ENCODE results near the gene LCE1F.

The LCE1F gene

GRCh38 chr1:152758636-152759035 is 16.3 kb upstream of the LCE1F start:
- H3K4me1 Mint-ChIP-seq = no peaks in the 10 kb centered on the region
- no peak overlapping the region for H3K4me3 Mint-ChIP-seq
- H3K9me3 Mint-ChIP-seq = no peaks in the 10 kb centered on the region
- DNase-seq (no peak), ATAC-seq (no peak)
- H3K27me3 Mint-ChIP-seq = peaks cover 12% of the 10 kb centered on the region
- H3K36me3 Mint-ChIP-seq (ENCODE audit: low read depth) = no peaks in the 10 kb centered on the region
- no peak overlapping the region for H3K27ac Mint-ChIP-seq

- DNase-seq (no peak), ATAC-seq (no peak)
- no peak overlapping the region for H3K4me3 Mint-ChIP-seq
- no peaks in the 10 kb centered on the region for H3K4me1 Mint-ChIP-seq
- no peaks in the 10 kb centered on the region for H3K9me3 Mint-ChIP-seq
- no peak overlapping the region for H3K27ac Mint-ChIP-seq
- no peaks in the 10 kb centered on the region for H3K36me3 Mint-ChIP-seq (ENCODE audit: low read depth)
- H3K27me3 Mint-ChIP-seq = peaks cover 12% of the 10 kb centered on the region
Measured at GRCh38 chr1:152759453-152760173, 15.3 kb upstream of the LCE1F start.

- ATAC-seq = no peak
- Mint-ChIP-seq H3K27ac (no peak overlapping the region), H3K4me3 (no peak overlapping the region), H3K27me3 (peaks cover 14% of the 10 kb centered on the region), H3K36me3 (ENCODE audit: low read depth) (no peaks in the 10 kb centered on the region), H3K9me3 (no peaks in the 10 kb centered on the region), H3K4me1 (no peaks in the 10 kb centered on the region)
- no peak for DNase-seq
Measured at GRCh38 chr1:152760551-152761190, 14.3 kb upstream of the LCE1F start.

- DNase-seq = no peak
- ATAC-seq = no peak
- peaks cover 7% of the 10 kb centered on the region for H3K27me3 Mint-ChIP-seq
- H3K27ac Mint-ChIP-seq = no peak overlapping the region
- H3K4me1 Mint-ChIP-seq = no peaks in the 10 kb centered on the region
- H3K9me3 Mint-ChIP-seq = no peaks in the 10 kb centered on the region
- no peak overlapping the region for H3K4me3 Mint-ChIP-seq
- H3K36me3 Mint-ChIP-seq (ENCODE audit: low read depth) = no peaks in the 10 kb centered on the region
Measured at GRCh38 chr1:152761609-152762213, 13.2 kb upstream of the LCE1F start.

- ATAC-seq (no peak), DNase-seq (no peak)
- no peaks in the 10 kb centered on the region for H3K4me1 Mint-ChIP-seq
- H3K9me3 Mint-ChIP-seq = peaks cover 4% of the 10 kb centered on the region
- peaks cover 10% of the 10 kb centered on the region for H3K27me3 Mint-ChIP-seq
- no peaks in the 10 kb centered on the region for H3K36me3 Mint-ChIP-seq (ENCODE audit: low read depth)
- no peak overlapping the region for H3K4me3 Mint-ChIP-seq
- H3K27ac Mint-ChIP-seq = no peak overlapping the region
Measured at GRCh38 chr1:152768847-152769533, 6.0 kb upstream of the LCE1F start.

- DNase-seq (no peak), ATAC-seq (no peak)
- no peaks in the 10 kb centered on the region for H3K4me1 Mint-ChIP-seq
- H3K27ac Mint-ChIP-seq = no peak overlapping the region
- H3K27me3 Mint-ChIP-seq = peaks cover 12% of the 10 kb centered on the region
- H3K9me3 Mint-ChIP-seq = peaks cover 9% of the 10 kb centered on the region
- no peak overlapping the region for H3K4me3 Mint-ChIP-seq
- H3K36me3 Mint-ChIP-seq (ENCODE audit: low read depth) = no peaks in the 10 kb centered on the region
Measured at GRCh38 chr1:152770411-152770810, 4.5 kb upstream of the LCE1F start.

GRCh38 chr1:152776361-152776760 is 1.4 kb downstream of the LCE1F start:
- ATAC-seq = no peak
- no peak overlapping the region for H3K4me3 Mint-ChIP-seq

GRCh38 chr1:152777510-152778137 is 2.7 kb downstream of the LCE1F start:
- H3K4me1 Mint-ChIP-seq = no peaks in the 10 kb centered on the region
- peaks cover 6% of the 10 kb centered on the region for H3K9me3 Mint-ChIP-seq
- ATAC-seq = no peak
- peaks cover 14% of the 10 kb centered on the region for H3K27me3 Mint-ChIP-seq
- no peak overlapping the region for H3K4me3 Mint-ChIP-seq
- DNase-seq = no peak
- no peaks in the 10 kb centered on the region for H3K36me3 Mint-ChIP-seq (ENCODE audit: low read depth)
- no peak overlapping the region for H3K27ac Mint-ChIP-seq

More at GRCh38 chr1:152776361-152776760, 1.4 kb downstream of the LCE1F start:
- Mint-ChIP-seq H3K9me3 (peaks cover 9% of the 10 kb centered on the region), H3K36me3 (ENCODE audit: low read depth) (no peaks in the 10 kb centered on the region), H3K27ac (no peak overlapping the region), H3K4me1 (no peaks in the 10 kb centered on the region), H3K27me3 (peaks cover 15% of the 10 kb centered on the region)
- no peak for DNase-seq

- Mint-ChIP-seq H3K4me3 (no peak overlapping the region), H3K27ac (no peak overlapping the region), H3K9me3 (no peaks in the 10 kb centered on the region), H3K27me3 (peaks cover 29% of the 10 kb centered on the region), H3K36me3 (ENCODE audit: low read depth) (no peaks in the 10 kb centered on the region), H3K4me1 (no peaks in the 10 kb centered on the region)
- no peak for ATAC-seq
- DNase-seq = no peak
Measured at GRCh38 chr1:152783095-152783494, 8.2 kb downstream of the LCE1F start.

- no peaks in the 10 kb centered on the region for H3K9me3 Mint-ChIP-seq
- no peaks in the 10 kb centered on the region for H3K4me1 Mint-ChIP-seq
- H3K36me3 Mint-ChIP-seq (ENCODE audit: low read depth) = no peaks in the 10 kb centered on the region
- DNase-seq (no peak), ATAC-seq (no peak)
- H3K27ac Mint-ChIP-seq = no peak within 1 kb of the TSS
- no peak within 1 kb of the TSS for H3K4me3 Mint-ChIP-seq
- H3K27me3 Mint-ChIP-seq = peaks cover 27% of the 10 kb centered on the region
Measured at GRCh38 chr1:152786077-152786476, 11.1 kb downstream of the LCE1F start, which contains the start of gene LCE1E. LCE1E (plus strand) TSS chr1:152786257; CDS start chr1:152787300, 1,043 bp downstream.

- H3K27me3 Mint-ChIP-seq = peaks cover 18% of the 10 kb centered on the region
Measured at GRCh38 chr1:152795686-152796085, 20.7 kb downstream of the LCE1F start.

GRCh38 chr1:152796421-152796820 is 21.5 kb downstream of the LCE1F start, which contains the start of gene LCE1D:
LCE1D (plus strand) TSS chr1:152796721; CDS start chr1:152797795, 1,074 bp downstream.
- no peak within 1 kb of the TSS for H3K27ac Mint-ChIP-seq
- no peaks in the 10 kb centered on the region for H3K4me1 Mint-ChIP-seq
- H3K27me3 Mint-ChIP-seq = peaks cover 18% of the 10 kb centered on the region
- ATAC-seq (no peak), DNase-seq (no peak)
- H3K4me3 Mint-ChIP-seq = no peak within 1 kb of the TSS
- H3K36me3 Mint-ChIP-seq (ENCODE audit: low read depth) = no peaks in the 10 kb centered on the region
- H3K9me3 Mint-ChIP-seq = no peaks in the 10 kb centered on the region

More at GRCh38 chr1:152795686-152796085, 20.7 kb downstream of the LCE1F start:
- DNase-seq (no peak), ATAC-seq (no peak)
- Mint-ChIP-seq H3K4me3 (no peak overlapping the region), H3K36me3 (ENCODE audit: low read depth) (no peaks in the 10 kb centered on the region), H3K9me3 (no peaks in the 10 kb centered on the region), H3K27ac (no peak overlapping the region), H3K4me1 (no peaks in the 10 kb centered on the region)

GRCh38 chr1:152801333-152801732 is 26.4 kb downstream of the LCE1F start:
- H3K36me3 Mint-ChIP-seq (ENCODE audit: low read depth) = no peaks in the 10 kb centered on the region
- no peak overlapping the region for H3K27ac Mint-ChIP-seq
- no peak for ATAC-seq
- H3K27me3 Mint-ChIP-seq = peaks cover 18% of the 10 kb centered on the region
- H3K4me3 Mint-ChIP-seq = no peak overlapping the region
- DNase-seq = no peak
- H3K9me3 Mint-ChIP-seq = no peaks in the 10 kb centered on the region
- no peaks in the 10 kb centered on the region for H3K4me1 Mint-ChIP-seq

- ATAC-seq = no peak
- no peaks in the 10 kb centered on the region for H3K36me3 Mint-ChIP-seq (ENCODE audit: low read depth)
- H3K27me3 Mint-ChIP-seq = peaks cover 10% of the 10 kb centered on the region
- H3K4me1 Mint-ChIP-seq = no peaks in the 10 kb centered on the region
- H3K9me3 Mint-ChIP-seq = no peaks in the 10 kb centered on the region
- DNase-seq = no peak
- no peak within 1 kb of the TSS for H3K27ac Mint-ChIP-seq
- H3K4me3 Mint-ChIP-seq = no peak within 1 kb of the TSS
Measured at GRCh38 chr1:152806576-152806975, 31.6 kb downstream of the LCE1F start, which contains the start of gene LCE1C. LCE1C (minus strand) TSS chr1:152806651; CDS start chr1:152805478, 1,173 bp downstream.
